DOHH2 (cell line): ENCODE data around the gene ALDH1A1.

ENCODE experiments used
- H3F3A ChIP-seq: fragments of 200-600 bp; sonication (generic), shearing (Covaris generic); 2 replicates; pipeline ENCODE4 v1.6.0; 2016; ENCODE audit warnings: antibody characterized with exemption, mild to moderate bottlenecking; ENCODE audit not compliant: control insufficient read depth, insufficient read depth
- H3K27ac ChIP-seq: fragments of 200-600 bp; sonication (generic); 2 replicates; pipeline ENCODE4 v1.5.1; 2014; ENCODE audit warnings: low read depth, mild to moderate bottlenecking, low read length, moderate library complexity
- H3K27me3 ChIP-seq: fragments of 200-600 bp; sonication (generic); 2 replicates; pipeline ENCODE4 v1.6.1; 2014; ENCODE audit warnings: mild to moderate bottlenecking, low read length, mixed read lengths; ENCODE audit not compliant: control insufficient read depth
- H3K36me3 ChIP-seq: fragments of 200-600 bp; sonication (generic); 2 replicates; pipeline ENCODE4 v1.6.1; 2014; ENCODE audit warnings: mild to moderate bottlenecking, low read length, moderate library complexity, mixed read lengths; ENCODE audit not compliant: control insufficient read depth
- H3K4me1 ChIP-seq: fragments of 200-600 bp; sonication (generic); 2 replicates; pipeline ENCODE4 v1.6.1; 2014; ENCODE audit warnings: mild to moderate bottlenecking, low read length, mixed read lengths; ENCODE audit not compliant: control insufficient read depth
- H3K4me2 ChIP-seq: fragments of 200-600 bp; sonication (generic); 2 replicates; pipeline ENCODE4 v1.6.0; 2014; ENCODE audit warnings: mild to moderate bottlenecking, low read length, moderate library complexity
- H3K4me3 ChIP-seq: fragments of 200-600 bp; sonication (generic); 2 replicates; pipeline ENCODE4 v1.5.1; 2014; ENCODE audit warnings: mild to moderate bottlenecking, low read length, mixed read lengths
- H3K79me2 ChIP-seq: fragments of 200-600 bp; sonication (generic); 2 replicates; pipeline ENCODE4 v1.6.1; 2014; ENCODE audit warnings: mild to moderate bottlenecking, low read length, mixed read lengths; ENCODE audit not compliant: control insufficient read depth
- H3K9me2 ChIP-seq: fragments of 200-600 bp; sonication (generic); replicated peaks from 2 replicates; pipeline ENCODE4 v1.6.1; 2014; ENCODE audit warnings: mild to moderate bottlenecking, low read length, mixed read lengths; ENCODE audit not compliant: control insufficient read depth
- H3K9me3 ChIP-seq: fragments of 200-600 bp; sonication (generic); 2 replicates; pipeline ENCODE4 v1.6.1; 2014; ENCODE audit warnings: antibody characterized with exemption, low read length, mixed read lengths; ENCODE audit not compliant: control insufficient read depth, insufficient read depth
- H4K20me1 ChIP-seq: fragments of 200-600 bp; sonication (generic); 2 replicates; pipeline ENCODE4 v1.6.0; 2014; ENCODE audit warnings: low read depth, mild to moderate bottlenecking, antibody characterized with exemption, low read length, moderate library complexity; ENCODE audit not compliant: control insufficient read depth, insufficient read depth
- EZH2phosphoT487 ChIP-seq: fragments of 200-600 bp; sonication (generic); IDR thresholded peaks from 2 replicates; pipeline ENCODE4 v1.6.1; 2017; ENCODE audit warnings: borderline replicate concordance, mild to moderate bottlenecking, antibody characterized with exemption, low read length, moderate library complexity, mixed read lengths
- TF ChIP-seq, protein P1 (sequence below): fragments of 200-600 bp; sonication (generic); IDR thresholded peaks from one replicate; pipeline ENCODE4 v1.5.1; 2014; ENCODE audit warnings: antibody characterized with exemption, mild to moderate bottlenecking, low read depth, low read length; ENCODE audit not compliant: poor library complexity, severe bottlenecking

Gene ALDH1A1

DNA sequence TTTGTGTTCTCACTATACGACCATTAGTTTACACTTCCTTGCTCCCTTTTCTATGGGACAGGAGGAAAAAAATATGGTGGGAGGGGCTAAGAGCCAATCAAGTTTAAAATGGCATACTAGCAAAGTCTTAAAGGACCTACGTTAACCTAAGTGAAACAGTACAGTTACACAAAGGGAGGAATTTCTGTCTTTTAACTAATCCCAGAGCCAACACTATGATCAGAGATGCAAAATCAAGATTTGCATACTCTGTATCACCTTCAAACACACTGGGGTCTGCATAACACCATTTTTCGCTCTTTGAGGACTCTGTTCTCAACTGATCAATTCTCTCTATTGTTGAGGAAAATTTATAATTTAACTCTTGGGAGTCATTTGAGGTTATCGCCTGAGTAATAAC lies 49.8 kb downstream of the ALDH1A1 start:
- Histone ChIP-seq H4K20me1 (no peaks in the 10 kb centered on the region), H3K9me2 (no peaks in the 10 kb centered on the region), H3K4me2 (no peak overlapping the region), H3F3A (no peaks in the 10 kb centered on the region), H3K4me3 (no peak overlapping the region), H3K27ac (no peak overlapping the region), H3K79me2 (no peaks in the 10 kb centered on the region), H3K27me3 (no peaks in the 10 kb centered on the region), H3K4me1 (no peaks in the 10 kb centered on the region), H3K9me3 (no peaks in the 10 kb centered on the region), H3K36me3 (no peaks in the 10 kb centered on the region)
- no peak for TF ChIP-seq EZH2phosphoT487
- TF ChIP-seq, protein P1, sequence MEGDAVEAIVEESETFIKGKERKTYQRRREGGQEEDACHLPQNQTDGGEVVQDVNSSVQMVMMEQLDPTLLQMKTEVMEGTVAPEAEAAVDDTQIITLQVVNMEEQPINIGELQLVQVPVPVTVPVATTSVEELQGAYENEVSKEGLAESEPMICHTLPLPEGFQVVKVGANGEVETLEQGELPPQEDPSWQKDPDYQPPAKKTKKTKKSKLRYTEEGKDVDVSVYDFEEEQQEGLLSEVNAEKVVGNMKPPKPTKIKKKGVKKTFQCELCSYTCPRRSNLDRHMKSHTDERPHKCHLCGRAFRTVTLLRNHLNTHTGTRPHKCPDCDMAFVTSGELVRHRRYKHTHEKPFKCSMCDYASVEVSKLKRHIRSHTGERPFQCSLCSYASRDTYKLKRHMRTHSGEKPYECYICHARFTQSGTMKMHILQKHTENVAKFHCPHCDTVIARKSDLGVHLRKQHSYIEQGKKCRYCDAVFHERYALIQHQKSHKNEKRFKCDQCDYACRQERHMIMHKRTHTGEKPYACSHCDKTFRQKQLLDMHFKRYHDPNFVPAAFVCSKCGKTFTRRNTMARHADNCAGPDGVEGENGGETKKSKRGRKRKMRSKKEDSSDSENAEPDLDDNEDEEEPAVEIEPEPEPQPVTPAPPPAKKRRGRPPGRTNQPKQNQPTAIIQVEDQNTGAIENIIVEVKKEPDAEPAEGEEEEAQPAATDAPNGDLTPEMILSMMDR, result no peak

DNA sequence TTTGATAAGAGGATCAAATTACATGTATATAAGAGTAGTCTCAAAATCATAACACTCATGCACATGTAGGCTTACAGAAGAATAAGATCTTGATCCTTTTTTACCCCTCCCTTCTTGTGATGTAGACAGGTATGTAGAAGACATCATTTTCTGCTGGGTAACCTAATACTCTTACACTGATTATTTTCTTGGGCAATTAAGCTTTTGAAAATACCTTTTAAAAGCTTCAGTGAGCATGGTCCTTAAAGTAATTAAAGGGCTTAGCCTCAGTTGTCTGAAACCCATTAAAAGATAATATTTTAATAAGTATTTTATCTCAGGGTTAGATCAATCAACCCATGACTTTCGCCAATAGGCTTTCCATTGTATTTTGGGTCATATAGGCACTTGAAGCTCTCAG lies 50.6 kb downstream of the ALDH1A1 start:
- Histone ChIP-seq H3K79me2 (no peaks in the 10 kb centered on the region), H3K36me3 (no peaks in the 10 kb centered on the region), H3K4me3 (no peak overlapping the region), H3K27ac (no peak overlapping the region), H3K27me3 (no peaks in the 10 kb centered on the region), H3K4me1 (no peaks in the 10 kb centered on the region), H3K9me3 (no peaks in the 10 kb centered on the region), H4K20me1 (no peaks in the 10 kb centered on the region), H3K9me2 (no peaks in the 10 kb centered on the region), H3F3A (no peaks in the 10 kb centered on the region), H3K4me2 (no peak overlapping the region)
- TF ChIP-seq EZH2phosphoT487, result no peak
- TF ChIP-seq, protein P1, result no peak

DNA sequence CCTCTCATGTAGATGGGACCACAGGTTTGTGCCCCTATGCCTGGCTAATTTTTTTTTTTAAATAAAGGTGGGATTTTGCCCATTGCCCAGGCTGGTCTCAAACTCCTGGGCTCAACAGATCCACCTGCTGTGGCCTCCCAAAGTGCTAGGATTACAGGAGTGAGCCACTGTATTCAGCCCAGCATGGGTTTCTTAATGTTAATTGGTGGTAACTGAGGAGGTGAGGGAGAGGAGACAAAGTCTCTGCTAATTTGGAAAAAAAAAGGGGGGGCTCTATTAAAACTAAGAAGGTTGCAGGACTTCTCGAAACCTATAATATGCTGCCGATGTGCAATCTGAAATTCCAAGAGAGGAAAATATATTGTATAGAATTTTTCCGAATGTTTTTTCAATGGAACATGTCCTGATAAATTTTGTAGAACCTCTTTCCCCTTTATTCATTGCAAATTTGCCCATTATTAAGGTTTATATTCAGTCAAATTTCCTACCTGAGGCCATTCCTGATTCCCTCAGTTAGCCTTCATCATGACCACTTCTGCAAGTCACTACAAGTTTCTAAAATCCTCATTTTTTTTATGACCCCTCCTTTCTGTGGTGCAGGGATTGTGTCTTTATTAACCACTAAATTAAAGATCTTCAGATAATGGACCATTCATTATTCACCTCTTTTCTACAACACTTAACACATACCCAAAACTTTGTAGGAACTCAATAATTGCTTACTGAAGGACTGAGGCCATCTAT lies 52.9 kb downstream of the ALDH1A1 start:
- Histone ChIP-seq H4K20me1 (no peaks in the 10 kb centered on the region), H3K4me3 (no peak overlapping the region), H3K4me2 (no peak overlapping the region), H3K9me3 (no peaks in the 10 kb centered on the region), H3K4me1 (no peaks in the 10 kb centered on the region), H3K79me2 (no peaks in the 10 kb centered on the region), H3F3A (no peaks in the 10 kb centered on the region), H3K36me3 (no peaks in the 10 kb centered on the region), H3K27ac (no peak overlapping the region), H3K27me3 (no peaks in the 10 kb centered on the region), H3K9me2 (no peaks in the 10 kb centered on the region)
- no peak for TF ChIP-seq EZH2phosphoT487
- TF ChIP-seq, protein P1, result no peak
